Mucosa of rectum (tissue), 2 donors: ENCODE measurements around the gene CPT1B.
"Not testable (repeated sequence)": the region's sequence is repeated elsewhere in the genome, so short reads cannot be mapped to it uniquely, and the experiment has no call there.

ENCODE experiments used
- H3K27ac ChIP-seq, 2 donors: one replicate each; pipeline ENCODE4 v1.7.0; 2013; ENCODE audit warnings: inconsistent platforms in 2 of 2, low read depth in 2 of 2, low read length in 2 of 2
- H3K27me3 ChIP-seq, 2 donors: one replicate each; pipeline ENCODE4 v1.7.0; 2013; ENCODE audit warnings: low read length in 2 of 2; ENCODE audit not compliant: control insufficient read depth in 2 of 2, insufficient read depth in 2 of 2
- H3K36me3 ChIP-seq, 2 donors: one replicate each; pipeline ENCODE4 v1.7.0; 2013; ENCODE audit warnings: low read length in 2 of 2; ENCODE audit not compliant: control insufficient read depth in 2 of 2, insufficient read depth in 2 of 2
- H3K4me1 ChIP-seq, 2 donors: one replicate each; pipeline ENCODE4 v1.7.0; 2013; ENCODE audit warnings: low read length in 2 of 2, mild to moderate bottlenecking in 1 of 2; ENCODE audit not compliant: control insufficient read depth in 2 of 2, insufficient read depth in 2 of 2
- H3K4me3 ChIP-seq, 2 donors: one replicate each; pipeline ENCODE4 v1.7.0; 2013; ENCODE audit warnings: low read length in 2 of 2
- H3K9ac ChIP-seq, 2 donors: one replicate each; pipeline ENCODE4 v1.7.0; 2013; ENCODE audit warnings: low read length in 2 of 2, low read depth in 1 of 2, mild to moderate bottlenecking in 1 of 2
- H3K9me3 ChIP-seq, 2 donors: one replicate each; pipeline ENCODE4 v1.7.0; 2013; ENCODE audit warnings: low read length in 2 of 2; ENCODE audit not compliant: control insufficient read depth in 2 of 2
- donor health status: healthy.
- donor health status: Normal muscosa, but diverticular disease.

Gene CPT1B

DNA sequence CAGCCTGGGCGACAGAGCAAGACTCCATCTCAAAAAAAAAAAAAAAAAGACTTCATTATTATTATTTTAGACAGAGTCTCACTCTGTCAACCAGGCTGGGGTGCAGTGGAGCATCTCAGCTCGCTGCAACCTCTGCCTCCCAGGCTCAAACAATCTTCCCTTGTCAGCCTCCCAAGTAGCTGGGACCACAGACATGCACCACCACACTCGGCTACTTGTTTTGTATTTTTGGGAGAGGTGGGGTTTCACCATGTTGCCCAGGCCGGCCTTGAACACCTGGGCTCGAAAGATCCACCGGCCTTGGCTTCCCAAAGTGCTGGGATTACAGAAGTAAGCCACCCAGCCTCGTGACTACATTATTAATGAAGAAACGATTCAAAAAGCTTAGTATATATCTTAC, 43.1 kb downstream of the CPT1B start:
- peaks cover 23 to 31% of the 10 kb centered on the region in 2 donors for H3K4me1 ChIP-seq
- no peaks in the 10 kb centered on the region for H3K27me3 ChIP-seq
- no peaks in the 10 kb centered on the region for H3K9me3 ChIP-seq
- no peak overlapping the region for H3K4me3 ChIP-seq
- H3K36me3 ChIP-seq = no peaks in the 10 kb centered on the region
- no peak overlapping the region for H3K27ac ChIP-seq
- H3K9ac ChIP-seq = no peak overlapping the region

- H3K9me3 ChIP-seq = not testable (repeated sequence)
- H3K4me1 ChIP-seq = peaks cover 24 to 28% of the 10 kb centered on the region in 2 donors
Observed at GRCh38 chr22:50533856-50534711, 44.1 kb downstream of the CPT1B start.

DNA sequence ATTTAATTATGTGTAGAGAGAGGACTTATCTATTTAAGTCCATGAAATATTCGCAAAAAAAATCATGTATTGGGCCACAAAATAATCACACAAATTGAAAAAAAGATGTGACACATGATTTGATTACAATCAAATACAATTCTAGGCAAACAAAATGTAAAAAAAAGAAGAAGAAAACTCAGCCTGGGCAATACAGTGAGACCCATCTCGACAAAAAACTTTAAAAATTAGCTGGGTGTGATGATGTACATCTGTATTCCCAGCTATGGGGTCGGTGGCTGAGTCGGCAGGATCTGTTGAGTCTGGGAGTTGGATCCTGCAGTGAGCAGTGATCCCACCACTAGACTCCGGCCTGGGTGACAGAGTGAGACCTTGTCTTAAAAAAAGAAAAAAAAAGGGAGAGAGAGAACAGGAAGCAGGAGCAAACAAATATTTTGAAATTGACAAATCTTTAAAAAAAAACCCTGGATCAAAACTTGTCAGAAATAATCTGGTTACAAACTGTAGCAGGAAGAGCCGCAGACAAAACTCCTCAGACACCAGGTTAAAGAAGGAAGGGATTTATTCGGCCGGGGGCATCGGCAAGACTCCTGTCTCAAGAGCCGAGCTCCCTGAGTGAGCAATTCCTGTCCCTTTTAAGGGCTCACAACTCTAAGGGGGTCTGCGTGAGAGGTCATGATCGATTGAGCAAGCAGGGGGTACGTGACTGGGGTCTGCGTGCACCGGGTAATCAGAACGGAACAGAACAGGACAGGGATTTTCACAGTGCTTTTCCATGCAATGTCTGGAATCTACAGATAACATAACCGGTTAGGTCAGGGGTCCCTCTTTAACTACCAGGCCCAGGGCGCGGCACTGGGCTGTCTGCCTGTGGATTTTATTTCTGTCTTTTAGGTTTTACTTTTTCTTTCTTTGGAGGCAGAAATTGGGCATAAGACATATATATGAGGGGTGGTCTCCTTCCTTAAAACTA, 45.1 kb downstream of the CPT1B start:
- H3K4me3 ChIP-seq = no peak overlapping the region
- H3K4me1 ChIP-seq = peaks cover 17 to 22% of the 10 kb centered on the region in 2 donors
- H3K9me3 ChIP-seq = no peaks in the 10 kb centered on the region
- no peak overlapping the region for H3K9ac ChIP-seq
- H3K27me3 ChIP-seq = no peaks in the 10 kb centered on the region
- no peaks in the 10 kb centered on the region for H3K36me3 ChIP-seq
- H3K27ac ChIP-seq = peak overlapping the region; percentile 93 to 99

More at GRCh38 chr22:50533856-50534711, 44.1 kb downstream of the CPT1B start:
- Histone ChIP-seq H3K9ac (peak overlapping the region in 1 of 2 donors; percentile 24), H3K27ac (peak overlapping the region; percentile 49 to 63)
- H3K27me3 ChIP-seq, H3K4me3 ChIP-seq, H3K36me3 ChIP-seq: not testable (repeated sequence)

DNA sequence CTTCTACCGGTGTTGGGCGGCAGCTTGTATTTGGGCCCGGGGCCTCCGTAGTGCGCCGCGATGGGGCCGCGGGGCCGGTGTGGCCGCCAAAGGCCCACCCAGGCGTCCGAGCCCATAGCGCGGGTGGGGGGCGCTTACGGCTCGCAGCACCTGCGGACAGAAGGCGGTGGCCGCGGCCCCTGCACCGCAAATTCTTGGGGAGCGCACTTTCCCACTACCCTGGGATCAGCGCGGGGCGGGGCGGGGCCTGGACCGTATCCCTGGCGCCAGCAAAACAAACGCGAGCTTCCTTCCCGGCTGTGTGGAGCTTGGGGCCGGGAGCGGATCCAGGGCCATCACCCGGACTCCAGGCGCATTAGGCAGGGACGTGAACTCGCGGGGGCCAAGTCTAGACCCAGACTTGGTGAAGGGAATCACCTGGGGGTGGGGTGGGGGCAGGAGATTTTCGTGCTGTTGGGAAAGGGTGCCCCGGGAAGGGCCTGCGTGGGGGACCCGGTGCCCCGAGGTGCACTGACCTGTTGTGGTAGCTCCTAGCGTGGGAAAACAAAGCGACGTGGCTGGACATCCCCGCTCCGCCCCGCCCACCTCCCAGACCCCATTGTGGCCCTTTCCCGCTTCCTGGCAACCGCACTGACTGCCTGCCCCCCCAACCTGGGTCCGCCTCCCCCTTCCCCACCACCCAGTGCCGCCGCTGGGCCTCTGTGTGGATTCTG, 46.1 kb downstream of the CPT1B start:
- Histone ChIP-seq H3K4me3 (peak overlapping the region; percentile 68 to 85), H3K9me3 (no peaks in the 10 kb centered on the region), H3K36me3 (no peaks in the 10 kb centered on the region), H3K27ac (peak overlapping the region; percentile 93 to 99), H3K27me3 (no peaks in the 10 kb centered on the region), H3K9ac (peak overlapping the region; percentile 83 to 95), H3K4me1 (peaks cover 18 to 24% of the 10 kb centered on the region in 2 donors)

DNA sequence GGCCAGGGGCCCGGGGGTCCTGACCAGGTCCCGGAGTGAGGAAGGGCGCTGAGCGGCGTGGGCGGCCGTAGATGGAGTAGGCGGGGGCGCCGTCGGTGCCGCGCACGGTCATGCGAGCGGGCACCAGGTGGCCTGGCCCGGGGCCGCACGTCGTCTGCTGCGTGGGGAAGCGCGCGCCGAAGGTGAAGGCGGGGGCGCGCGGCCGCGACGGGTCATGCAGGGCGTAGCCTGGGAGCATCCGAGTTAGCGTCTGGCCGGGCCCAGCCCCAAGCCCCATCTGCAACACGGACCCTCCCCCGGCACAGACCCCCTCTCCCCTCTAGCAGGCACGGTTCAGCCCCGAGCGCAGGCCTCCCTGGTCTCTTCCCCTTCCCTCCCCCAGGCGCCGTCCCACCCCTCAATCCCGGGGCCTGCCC, 46.7 kb downstream of the CPT1B start:
- H3K36me3 ChIP-seq = no peaks in the 10 kb centered on the region
- H3K9me3 ChIP-seq = no peaks in the 10 kb centered on the region
- H3K4me3 ChIP-seq = peak overlapping the region; percentile 68 to 85
- peak overlapping the region; percentile 93 to 99 for H3K27ac ChIP-seq
- no peaks in the 10 kb centered on the region for H3K27me3 ChIP-seq
- peak overlapping the region; percentile 83 to 95 for H3K9ac ChIP-seq
- H3K4me1 ChIP-seq = peaks cover 22 to 30% of the 10 kb centered on the region in 2 donors

DNA sequence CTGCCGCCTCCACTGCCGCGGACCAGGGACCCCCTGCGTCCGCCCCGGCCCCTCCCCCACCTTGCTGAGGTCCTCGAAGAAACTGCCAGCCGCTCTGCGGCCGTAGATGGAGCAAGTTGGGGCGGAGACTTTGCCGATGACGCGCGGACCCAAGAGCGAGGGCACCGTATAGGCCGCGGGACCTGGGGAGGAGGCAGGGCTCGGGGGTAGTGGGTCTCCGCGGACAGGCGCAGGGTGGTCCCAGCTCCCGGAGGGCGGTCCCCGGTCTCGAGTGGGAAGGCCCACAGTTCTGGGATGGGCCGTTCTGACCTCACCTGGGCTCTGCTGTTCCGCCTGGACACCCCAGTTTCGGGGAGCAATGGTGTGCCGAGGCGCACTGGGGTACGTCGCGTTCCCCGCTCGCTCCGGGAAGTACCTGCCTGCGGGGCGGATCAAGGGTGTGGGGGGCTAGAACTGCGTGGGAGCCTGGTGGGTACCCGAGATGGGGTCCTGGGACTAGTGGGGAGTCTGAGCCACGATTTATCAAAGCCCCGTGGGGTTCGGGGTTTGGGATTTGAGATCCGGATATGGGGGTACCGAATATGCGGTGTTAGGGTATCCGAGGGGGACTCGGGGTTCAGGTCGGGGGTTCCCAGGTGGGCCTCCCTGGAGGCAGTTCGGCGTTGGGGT, 47.2 kb downstream of the CPT1B start:
- peak overlapping the region; percentile 83 to 95 for H3K9ac ChIP-seq
- H3K9me3 ChIP-seq = no peaks in the 10 kb centered on the region
- no peaks in the 10 kb centered on the region for H3K27me3 ChIP-seq
- H3K4me3 ChIP-seq = peak overlapping the region; percentile 68 to 85
- no peaks in the 10 kb centered on the region for H3K36me3 ChIP-seq
- H3K27ac ChIP-seq = peak overlapping the region; percentile 93 to 99
- H3K4me1 ChIP-seq = peaks cover 26 to 31% of the 10 kb centered on the region in 2 donors

- H3K27ac ChIP-seq = peak overlapping the region; percentile 93 to 99
- no peaks in the 10 kb centered on the region for H3K36me3 ChIP-seq
- H3K9ac ChIP-seq = peak overlapping the region; percentile 81 to 83
- peaks cover 26 to 31% of the 10 kb centered on the region in 2 donors for H3K4me1 ChIP-seq
- H3K9me3 ChIP-seq = no peaks in the 10 kb centered on the region
- H3K4me3 ChIP-seq = peak overlapping the region; percentile 68 to 85
- H3K27me3 ChIP-seq = no peaks in the 10 kb centered on the region
Observed at GRCh38 chr22:50530580-50530876, 47.7 kb downstream of the CPT1B start.

GRCh38 chr22:50529897-50530579, 48.2 kb downstream of the CPT1B start, which contains the start of gene TYMP:
Gene TYMP (minus strand): TSS chr22:50530012. CDS start chr22:50529709, 303 bp downstream.
- peaks cover 26 to 31% of the 10 kb centered on the region in 2 donors for H3K4me1 ChIP-seq
- no peaks in the 10 kb centered on the region for H3K27me3 ChIP-seq
- H3K27ac ChIP-seq = peak within 1 kb of the TSS; percentile 93 to 99
- H3K9ac ChIP-seq = peak within 1 kb of the TSS; percentile 83 to 95
- H3K9me3 ChIP-seq = no peaks in the 10 kb centered on the region
- peak within 1 kb of the TSS; percentile 68 to 85 for H3K4me3 ChIP-seq
- no peaks in the 10 kb centered on the region for H3K36me3 ChIP-seq

DNA sequence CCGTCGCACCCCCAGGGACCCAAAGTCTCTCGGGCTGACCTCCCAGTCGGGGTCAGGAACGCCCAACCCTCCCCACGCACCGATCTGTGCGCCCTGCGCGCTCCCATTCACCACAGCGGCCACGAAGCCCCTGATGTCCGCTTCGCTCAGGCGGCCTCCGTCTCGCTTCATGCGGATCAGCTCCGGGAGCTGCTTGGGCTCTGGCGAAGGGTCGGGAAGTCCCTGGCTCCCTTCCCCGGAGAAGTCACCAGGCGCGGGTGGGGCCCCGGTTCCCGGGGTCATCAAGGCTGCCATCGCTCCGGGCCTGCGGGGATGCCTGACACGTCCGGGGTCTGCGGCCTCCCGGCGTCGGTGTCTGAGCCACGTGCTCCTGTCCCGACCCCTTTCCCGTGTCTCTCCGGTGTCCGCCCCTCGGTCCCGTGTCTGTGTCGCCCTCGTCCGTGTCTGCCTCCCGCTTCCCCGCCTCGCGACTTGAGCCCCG, 48.8 kb downstream of the CPT1B start:
- H3K4me1 ChIP-seq = peaks cover 30 to 34% of the 10 kb centered on the region in 2 donors
- no peaks in the 10 kb centered on the region for H3K36me3 ChIP-seq
- no peaks in the 10 kb centered on the region for H3K27me3 ChIP-seq
- H3K4me3 ChIP-seq = peak overlapping the region; percentile 68 to 85
- no peaks in the 10 kb centered on the region for H3K9me3 ChIP-seq
- peak overlapping the region; percentile 93 to 99 for H3K27ac ChIP-seq
- peak overlapping the region; percentile 65 to 83 for H3K9ac ChIP-seq
